ENCODE data around the gene KIF17.

KIF17 gene

DNA sequence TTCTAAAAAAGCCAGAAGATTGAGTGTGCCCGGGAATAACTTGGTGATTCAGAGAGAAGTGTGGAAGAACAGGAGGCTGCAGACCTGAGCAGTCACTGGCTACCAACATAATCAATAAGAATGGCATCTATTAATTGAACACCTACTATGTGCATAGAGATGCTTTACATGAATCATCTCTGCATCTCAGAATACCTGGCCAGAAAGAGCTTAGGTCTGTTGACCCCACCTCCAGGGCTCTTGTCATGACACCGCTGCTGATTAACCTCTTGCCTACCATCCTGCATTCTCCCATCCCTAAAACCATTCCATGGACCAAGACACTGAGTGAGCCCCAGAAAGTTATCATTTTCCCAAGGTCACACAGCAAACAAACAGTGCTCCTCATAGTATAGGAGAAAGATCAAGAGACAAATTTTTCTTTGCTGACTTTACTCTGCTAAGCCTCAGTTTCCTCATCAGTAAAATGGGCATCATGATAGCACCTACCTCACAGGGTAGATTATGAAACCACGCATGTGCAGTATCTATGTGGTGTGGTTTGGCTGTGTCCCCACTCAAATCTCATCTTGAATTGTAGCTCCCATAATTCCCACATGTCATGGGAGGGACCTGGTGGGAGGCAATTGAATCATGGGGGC is 100.8 kb downstream of the KIF17 start:
- ATAC-seq, result no peak

- no peak for ATAC-seq
These were observed 101.6 kb downstream of the KIF17 start for GRCh38 chr1:20615946-20616846.

DNA sequence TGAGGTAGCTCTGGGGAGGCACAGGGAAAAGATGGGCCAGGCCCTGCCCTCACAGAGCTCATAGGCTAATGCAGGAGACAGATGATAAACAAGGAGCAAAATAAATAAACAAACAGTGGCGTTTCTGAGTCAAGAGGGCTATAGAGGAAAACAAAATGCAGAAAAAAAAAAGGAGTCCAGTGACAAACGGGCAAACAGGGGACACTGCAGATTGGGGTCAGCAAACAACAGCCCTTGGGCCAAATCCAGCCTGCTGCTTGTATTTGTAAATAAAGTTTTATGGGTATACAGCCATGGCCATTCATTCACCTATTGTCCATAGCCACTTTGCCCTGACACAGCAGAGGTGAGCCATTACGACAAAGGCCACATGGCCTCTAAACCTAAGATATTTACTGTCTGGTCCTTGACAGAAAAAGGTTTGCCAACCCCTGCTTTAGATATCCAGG is 103.7 kb downstream of the KIF17 start:
- ATAC-seq, result no peak
